DND-41 (cell line): ENCODE data around the gene KLKB1.

ENCODE experiments used
- EZH2 ChIP-seq: IDR thresholded peaks from 3 replicates; pipeline ENCODE4 v1.6.1; 2012; ENCODE audit warnings: borderline replicate concordance, low read depth, mild to moderate bottlenecking, moderate library complexity, low read length, inconsistent platforms; ENCODE audit not compliant: severe bottlenecking
- TF ChIP-seq, protein P1 (sequence below): IDR thresholded peaks from 2 replicates; pipeline ENCODE4 v1.5.1; 2012; ENCODE audit warnings: borderline replicate concordance, low read length, moderate library complexity, mild to moderate bottlenecking; ENCODE audit not compliant: poor library complexity, severe bottlenecking; ENCODE audit errors: extremely low read depth

- TF ChIP-seq, protein P1, sequence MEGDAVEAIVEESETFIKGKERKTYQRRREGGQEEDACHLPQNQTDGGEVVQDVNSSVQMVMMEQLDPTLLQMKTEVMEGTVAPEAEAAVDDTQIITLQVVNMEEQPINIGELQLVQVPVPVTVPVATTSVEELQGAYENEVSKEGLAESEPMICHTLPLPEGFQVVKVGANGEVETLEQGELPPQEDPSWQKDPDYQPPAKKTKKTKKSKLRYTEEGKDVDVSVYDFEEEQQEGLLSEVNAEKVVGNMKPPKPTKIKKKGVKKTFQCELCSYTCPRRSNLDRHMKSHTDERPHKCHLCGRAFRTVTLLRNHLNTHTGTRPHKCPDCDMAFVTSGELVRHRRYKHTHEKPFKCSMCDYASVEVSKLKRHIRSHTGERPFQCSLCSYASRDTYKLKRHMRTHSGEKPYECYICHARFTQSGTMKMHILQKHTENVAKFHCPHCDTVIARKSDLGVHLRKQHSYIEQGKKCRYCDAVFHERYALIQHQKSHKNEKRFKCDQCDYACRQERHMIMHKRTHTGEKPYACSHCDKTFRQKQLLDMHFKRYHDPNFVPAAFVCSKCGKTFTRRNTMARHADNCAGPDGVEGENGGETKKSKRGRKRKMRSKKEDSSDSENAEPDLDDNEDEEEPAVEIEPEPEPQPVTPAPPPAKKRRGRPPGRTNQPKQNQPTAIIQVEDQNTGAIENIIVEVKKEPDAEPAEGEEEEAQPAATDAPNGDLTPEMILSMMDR: no peak
- TF ChIP-seq EZH2: no peak
Measured at GRCh38 chr4:186304216-186304615, 76.9 kb downstream of the KLKB1 start.
